K562 (cell line): Measurements from ENCODE around the gene IRF1. TPM values are rescaled to one million over a fixed set of nuclear protein-coding genes. Genes with fewer than 3 reads are reported as not detected.

Experiments
- BCL6 ChIP-seq: fragments of 250-450 bp; sonication (Bioruptor Pico); IDR thresholded peaks from 2 replicates; pipeline ENCODE4 v1.4.0; 2020
- CBX3 ChIP-seq, 2 experiments: IDR thresholded peaks; 1 replicate in 1 of 2; 2 replicates in 1 of 2; pipeline ENCODE4 v1.6.1; 2012; ENCODE audit warnings: inconsistent platforms in 2 of 2, low read length in 2 of 2, borderline replicate concordance in 1 of 2, control low read depth in 1 of 2
- CCAR2 ChIP-seq: fragments of 200-400 bp; formaldehyde crosslinking; IDR thresholded peaks from 2 replicates; pipeline ENCODE4 v1.6.1; 2017; ENCODE audit warnings: mild to moderate bottlenecking, low read depth, low read length
- CSDE1 ChIP-seq, 2 experiments: fragments of 450-650 bp; IDR thresholded peaks; 2 replicates each; pipeline ENCODE4 v1.6.1; 2016; ENCODE audit warnings: mild to moderate bottlenecking in 1 of 2
- ETS2 ChIP-seq: IDR thresholded peaks from 2 replicates; pipeline ENCODE4 v1.6.1; 2016; ENCODE audit warnings: borderline replicate concordance, missing genetic modification characterization, mild to moderate bottlenecking, moderate library complexity, missing compliant biosample characterization; ENCODE audit not compliant: poor library complexity, severe bottlenecking
- GTF2F1 ChIP-seq: IDR thresholded peaks from 2 replicates; pipeline ENCODE4 v1.6.1; 2011; ENCODE audit warnings: low read depth, low read length, improper control_type of control experiment
- HOMEZ ChIP-seq: fragments of 250-450 bp; sonication (Bioruptor Pico); IDR thresholded peaks from 2 replicates; pipeline ENCODE4 v1.4.0; 2020; ENCODE audit warnings: mild to moderate bottlenecking, moderate library complexity
- KLF13 ChIP-seq: fragments of 450-650 bp; IDR thresholded peaks from 2 replicates; pipeline ENCODE4 v1.6.1; 2016; ENCODE audit warnings: missing genetic modification characterization, low read depth, mild to moderate bottlenecking, missing compliant biosample characterization, moderate library complexity, borderline replicate concordance
- MAFF ChIP-seq: IDR thresholded peaks from 2 replicates; pipeline ENCODE4 v1.6.1; 2012; ENCODE audit warnings: low read length, improper control_type of control experiment
- NCOA1 ChIP-seq: fragments of 450-650 bp; IDR thresholded peaks from 2 replicates; pipeline ENCODE4 v1.6.1; 2016; ENCODE audit warnings: low read depth
- NELFE ChIP-seq: IDR thresholded peaks from 2 replicates; pipeline ENCODE4 v1.6.1; 2011; ENCODE audit warnings: mild to moderate bottlenecking; ENCODE audit not compliant: insufficient read depth, insufficient read length
- NR2C1 ChIP-seq, 2 experiments: fragments of 450-650 bp; IDR thresholded peaks; 2 replicates each; pipeline ENCODE4 v1.6.1; 2017; ENCODE audit warnings: mild to moderate bottlenecking in 2 of 2, antibody characterized with exemption in 1 of 2, inconsistent platforms in 1 of 2, missing compliant biosample characterization in 1 of 2, missing genetic modification characterization in 1 of 2
- RB1 ChIP-seq: fragments of 450-650 bp; IDR thresholded peaks from 2 replicates; pipeline ENCODE4 v1.6.1; 2017; ENCODE audit warnings: low read depth, mild to moderate bottlenecking
- SIX5 ChIP-seq, 2 experiments: IDR thresholded peaks; 2 replicates each; pipeline ENCODE4 v1.6.1; 2011; ENCODE audit warnings: low read length in 2 of 2, borderline replicate concordance in 1 of 2, low read depth in 1 of 2, mild to moderate bottlenecking in 1 of 2, moderate library complexity in 1 of 2; ENCODE audit not compliant: insufficient read depth in 1 of 2
- U2AF2 ChIP-seq: fragments of 200-400 bp; formaldehyde crosslinking; optimal IDR thresholded peaks from 2 replicates; pipeline ENCODE3; 2017; ENCODE audit warnings: low read depth, mild to moderate bottlenecking, low read length
- ZNF140 ChIP-seq: fragments of 250-450 bp; sonication (Bioruptor Pico); IDR thresholded peaks from 2 replicates; pipeline ENCODE4 v1.8.0; 2021; ENCODE audit warnings: moderate library complexity, mild to moderate bottlenecking, inconsistent platforms
- ZNF316 ChIP-seq: fragments of 450-650 bp; IDR thresholded peaks from 2 replicates; pipeline ENCODE4 v1.6.1; 2016
- ZNF384 ChIP-seq: IDR thresholded peaks from 2 replicates; pipeline ENCODE4 v1.6.1; 2012; ENCODE audit warnings: low read depth, low read length, improper control_type of control experiment
- ZNF408 ChIP-seq: fragments of 250-450 bp; sonication (Bioruptor Pico); IDR thresholded peaks from 2 replicates; pipeline ENCODE4 v1.4.0; 2020; ENCODE audit warnings: low read depth, mild to moderate bottlenecking, moderate library complexity
- ZNF518B ChIP-seq: fragments of 250-450 bp; sonication (Bioruptor Pico); IDR thresholded peaks from 2 replicates; pipeline ENCODE4 v1.5.0; 2021; ENCODE audit warnings: mild to moderate bottlenecking, moderate library complexity
- ZNF699 ChIP-seq: fragments of 250-450 bp; sonication (Bioruptor Pico); IDR thresholded peaks from 2 replicates; pipeline ENCODE4 v1.8.0; 2021; ENCODE audit warnings: mild to moderate bottlenecking, moderate library complexity; ENCODE audit not compliant: insufficient replicate concordance
- ZNF778 ChIP-seq: fragments of 450-650 bp; formaldehyde crosslinking; IDR thresholded peaks from 2 replicates; pipeline ENCODE4 v1.4.0; 2020; ENCODE audit warnings: mild to moderate bottlenecking, moderate library complexity
- ZNF780A ChIP-seq: fragments of 250-450 bp; sonication (Bioruptor Pico); IDR thresholded peaks from 2 replicates; pipeline ENCODE4 v1.5.0; 2021; ENCODE audit warnings: mild to moderate bottlenecking
- polyA plus RNA-seq, 8 experiments: library from polyadenylated mRNA; depleted of rRNA in 4 of 8; stranded (reverse) in 5 of 8; unstranded in 3 of 8; fragments of >200 nt; fragmentation: Nextera tagmentation in 2 of 8; fragmentation: Illumina TruSeq in 1 of 8; extraction: Ambion mirVana in 2 of 8; extraction: Trizol in 1 of 8; gene quantifications; 2 replicates each; pipeline versions ENCODE4 v1.2.1 to v1.2.3, GENCODE V29; 2011 to 2014; ENCODE audit warnings: inconsistent platforms in 1 of 8, missing spikeins in 1 of 8
- total RNA-seq, 7 experiments: library from RNA; depleted of rRNA in 6 of 7; stranded (reverse); fragments of >200 nt in 6 of 7; fragmentation: Illumina TruSeq in 2 of 7; extraction: Trizol in 2 of 7; gene quantifications; 2 replicates each; pipeline versions ENCODE4 v1.2.1 to v1.2.3, GENCODE V29; 2011 to 2021; ENCODE audit warnings: low replicate concordance in 1 of 7

IRF1 gene
- total and polyA plus RNA-seq, 9 of the 15 experiments (the other 6 are each of a cell fraction or from before 2014, with no cell fraction given) = 1.1 to 12.3 (median 5.9) TPM

GRCh38 chr5:132459031-132459982 lies 31.3 kb downstream of the IRF1 start (continued):
- no peak for TF ChIP-seq ZNF518B (CRISPR knock-in tag)
- TF ChIP-seq RB1 = no peak
- TF ChIP-seq ZNF778 (CRISPR knock-in tag) = no peak
- no peak for TF ChIP-seq ZNF384
- no peak for TF ChIP-seq GTF2F1
- TF ChIP-seq U2AF2 = no peak
- TF ChIP-seq NELFE = no peak
- no peak for TF ChIP-seq MAFF
- no peak for TF ChIP-seq ZNF780A (CRISPR knock-in tag)
- TF ChIP-seq KLF13 = peak; percentile 87
- peak; percentile 6; the same call in 1 of the 2 replicates for TF ChIP-seq BCL6 (CRISPR knock-in tag)
- no peak; the same call in 1 of the 2 replicates for TF ChIP-seq NR2C1 (IDR thresholded peaks at IDR 0.05)
- peak; percentile 93 for TF ChIP-seq NR2C1 (tag; IDR thresholded peaks at IDR 0.05)
- peak; percentile 8; the same call in 1 of the 2 replicates for TF ChIP-seq ZNF140 (CRISPR knock-in tag)
- peak; percentile 87; the same call in 1 of the 2 replicates for TF ChIP-seq HOMEZ (CRISPR knock-in tag)
- TF ChIP-seq CSDE1 (IDR thresholded peaks at IDR 0.05) = no peak
- no peak for TF ChIP-seq ZNF316
- TF ChIP-seq ZNF699 (CRISPR knock-in tag) = no peak
- TF ChIP-seq ZNF408 (CRISPR knock-in tag) = no peak
- TF ChIP-seq ETS2 (tag) = peak; percentile 78
- no peak for TF ChIP-seq CCAR2
- no peak for TF ChIP-seq SIX5 (IDR thresholded peaks at IDR 0.05; ENCODE audit: borderline replicate concordance in 1 of 2, insufficient read depth in 1 of 2, low read depth in 1 of 2, low read length in 2 of 2)
- TF ChIP-seq CBX3 (IDR thresholded peaks at IDR 0.05; ENCODE audit: borderline replicate concordance in 1 of 2, low read length in 2 of 2) = no peak
- TF ChIP-seq NCOA1 = no peak; the same call in 1 of the 2 replicates
